GM19099 (cell line): ENCODE results near the gene STRBP.

Source experiments
- POLR2A ChIP-seq: IDR thresholded peaks from 3 replicates; pipeline ENCODE4 v1.6.1; 2011; ENCODE audit warnings: low read depth; ENCODE audit not compliant: insufficient read length; ENCODE audit errors: extremely low read depth

The STRBP gene

DNA sequence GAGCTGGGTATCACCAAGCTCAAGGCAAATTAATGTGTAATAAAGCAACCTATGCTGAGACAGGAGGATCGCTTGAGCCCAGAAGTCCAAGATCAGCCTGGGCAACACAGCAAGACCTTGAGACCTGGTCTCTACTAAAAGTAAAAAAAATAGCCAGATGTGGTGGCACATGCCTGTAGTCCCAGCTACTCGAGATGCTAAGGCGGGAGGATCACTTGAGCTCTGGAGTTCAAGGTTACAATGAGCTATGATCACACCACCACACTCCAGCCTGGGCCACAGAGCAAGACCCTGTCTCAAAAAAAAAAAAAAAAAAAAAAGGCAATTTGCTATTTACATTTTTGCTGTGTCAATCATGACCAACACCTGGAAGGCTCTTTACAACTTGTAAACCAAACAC lies 5.2 kb downstream of the STRBP start:
- no peak for TF ChIP-seq POLR2A

DNA sequence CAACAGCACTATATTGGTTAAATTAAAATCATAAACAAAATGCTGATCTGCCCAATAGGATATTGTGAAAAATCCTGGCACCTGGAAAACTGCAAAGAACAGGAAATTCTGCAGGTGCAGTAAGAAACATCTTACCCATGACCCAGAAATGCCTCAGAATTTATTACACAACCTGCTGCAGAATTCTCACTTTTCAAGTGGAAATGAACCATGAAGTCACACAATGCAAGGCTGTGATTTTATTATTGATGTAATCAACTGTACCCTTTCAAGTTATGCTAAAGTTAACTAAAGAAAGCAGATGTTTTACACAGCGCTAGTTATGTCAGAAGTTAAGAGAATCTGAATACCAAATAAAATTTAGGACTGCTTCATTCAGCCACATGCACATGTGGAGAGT lies 6.0 kb downstream of the STRBP start:
- no peak for TF ChIP-seq POLR2A

DNA sequence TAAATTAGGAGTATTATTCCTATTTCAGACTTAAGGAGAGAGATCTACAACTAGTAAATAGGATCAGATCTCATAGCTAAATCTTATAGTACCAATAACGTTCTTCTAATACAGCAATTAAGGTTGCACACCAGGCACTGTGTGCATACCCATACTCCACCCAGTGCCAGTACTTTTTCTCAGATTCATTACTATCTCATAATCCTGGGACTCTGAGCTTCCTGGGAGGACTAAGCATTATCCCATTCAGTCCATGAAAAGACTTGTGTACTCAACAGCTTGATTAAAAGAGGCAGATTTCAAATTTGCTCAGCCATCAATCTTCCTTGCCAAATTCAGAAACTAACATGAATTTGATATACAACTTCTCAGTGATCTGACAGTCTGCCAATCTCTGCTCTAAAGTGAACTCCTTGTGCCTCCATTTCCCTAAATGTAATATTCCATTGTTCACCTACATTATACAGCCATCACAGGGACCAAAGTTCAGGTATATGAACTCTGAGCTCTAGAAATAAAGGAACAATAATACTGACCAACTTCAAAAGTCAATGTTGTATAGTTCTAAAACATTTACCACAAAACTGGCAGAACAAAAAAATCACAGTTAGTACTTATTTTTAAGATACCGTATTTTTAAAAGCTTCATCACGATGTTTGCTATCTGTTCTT lies 7.2 kb downstream of the STRBP start:
- no peak for TF ChIP-seq POLR2A

DNA sequence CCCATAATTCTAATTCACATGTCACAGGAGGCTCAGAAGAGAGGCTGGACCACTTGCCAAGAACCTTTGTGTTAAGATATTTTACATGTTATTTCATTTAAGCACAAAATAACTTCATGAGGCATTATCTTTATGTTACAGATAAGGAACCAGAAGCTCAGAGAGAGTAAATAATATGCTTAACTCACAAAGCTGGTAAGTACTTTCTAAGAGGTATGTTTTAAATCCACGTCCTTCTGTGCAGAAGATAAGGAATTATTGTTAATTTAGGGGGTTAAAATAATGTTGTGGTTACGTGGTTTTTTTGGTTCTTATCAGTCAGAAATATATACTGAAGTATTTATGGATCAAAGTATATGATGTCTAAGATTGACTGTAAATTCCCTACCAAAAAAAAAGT lies 8.0 kb downstream of the STRBP start:
- no peak for TF ChIP-seq POLR2A

DNA sequence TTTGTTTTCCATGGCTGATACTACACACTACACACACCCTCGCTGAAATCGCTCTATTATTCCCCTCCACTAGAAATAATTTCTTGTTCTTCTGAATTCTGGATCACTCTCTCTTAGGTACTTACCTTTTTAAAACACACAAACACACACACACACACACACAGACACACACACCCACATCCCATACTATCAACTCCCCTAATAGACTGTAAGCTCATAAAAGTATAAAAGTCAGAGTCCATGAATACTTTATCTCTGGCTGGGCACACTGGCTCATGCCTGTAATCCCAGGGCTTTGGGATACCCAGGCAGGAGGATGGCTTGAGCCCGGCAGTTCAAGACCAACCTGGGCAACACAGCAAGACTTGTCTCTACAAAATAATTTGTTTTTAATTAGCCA lies 11.1 kb downstream of the STRBP start:
- TF ChIP-seq POLR2A = no peak

DNA sequence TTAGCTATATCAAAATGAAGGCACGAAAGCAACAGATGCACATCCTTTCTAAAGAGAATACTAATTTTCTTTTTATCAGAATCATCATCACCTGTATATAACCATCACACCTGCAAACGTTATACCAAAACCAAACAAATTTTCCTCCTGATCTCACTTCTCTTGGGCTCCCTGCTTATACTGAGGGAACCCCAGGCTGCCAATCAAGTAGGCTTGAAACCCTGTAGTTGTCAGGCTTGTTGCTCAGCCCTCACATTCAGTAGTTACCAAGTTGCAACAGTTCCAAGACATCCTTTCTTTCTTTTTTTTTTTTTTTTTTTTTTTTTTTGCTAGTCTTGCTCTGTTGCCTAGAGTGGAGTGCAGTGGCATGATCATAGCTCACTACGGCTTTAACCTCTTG lies 12.7 kb downstream of the STRBP start:
- TF ChIP-seq POLR2A = no peak

DNA sequence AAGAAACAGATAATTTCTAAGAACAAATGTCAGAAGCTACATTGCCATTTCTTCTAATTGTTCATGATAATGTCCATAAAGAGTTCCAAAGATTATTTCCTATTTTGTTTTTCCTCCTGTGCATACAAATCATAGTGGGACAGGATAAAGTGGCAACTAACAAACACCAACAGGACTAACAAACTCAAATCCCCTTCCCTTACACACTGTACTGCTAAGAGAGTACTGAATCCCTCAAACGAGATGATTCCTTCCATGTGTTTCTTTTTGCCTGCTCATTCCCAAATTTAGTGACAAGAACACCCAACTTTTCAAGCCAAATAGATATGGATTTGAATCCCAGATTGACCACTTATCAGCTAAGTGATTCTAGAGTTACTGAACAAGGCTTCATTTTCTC lies 15.2 kb downstream of the STRBP start:
- TF ChIP-seq POLR2A = no peak

DNA sequence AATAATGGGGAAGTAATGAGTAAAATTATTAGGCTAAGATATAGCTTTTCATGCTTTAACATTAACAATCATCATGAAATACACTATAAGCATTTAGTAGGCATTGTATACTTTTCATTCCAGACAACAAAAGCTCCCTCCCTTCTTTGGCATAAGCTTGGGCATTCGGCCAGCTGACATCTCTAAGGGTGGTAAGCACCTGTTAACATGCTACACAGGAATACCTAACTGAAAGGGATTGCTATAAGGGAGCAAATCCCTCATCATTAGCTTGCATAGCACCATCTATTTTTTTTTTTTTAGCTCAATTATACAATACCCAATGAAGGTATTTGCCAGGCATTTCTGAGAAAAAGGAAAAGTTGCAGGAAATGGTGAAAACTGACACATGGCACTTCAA lies 16.6 kb downstream of the STRBP start:
- no peak for TF ChIP-seq POLR2A

DNA sequence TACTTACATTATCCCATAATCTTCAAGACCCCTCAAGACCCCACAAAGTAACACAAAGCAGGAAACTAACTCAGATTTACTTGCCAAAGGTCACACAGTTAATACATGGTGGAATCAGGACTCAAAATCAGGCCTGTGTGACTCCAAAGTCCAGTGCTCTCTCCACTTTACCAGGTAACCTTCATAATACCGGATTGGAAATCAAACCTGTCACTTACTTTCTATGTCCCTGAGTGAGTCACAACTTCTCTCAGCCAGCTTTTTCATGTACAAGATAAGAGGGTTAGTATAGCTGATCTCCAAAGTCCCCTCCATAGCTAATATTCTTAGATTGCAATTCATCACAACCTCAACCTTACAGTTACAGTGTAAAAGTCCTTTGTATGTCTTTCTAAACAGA lies 17.1 kb downstream of the STRBP start:
- TF ChIP-seq POLR2A = no peak

DNA sequence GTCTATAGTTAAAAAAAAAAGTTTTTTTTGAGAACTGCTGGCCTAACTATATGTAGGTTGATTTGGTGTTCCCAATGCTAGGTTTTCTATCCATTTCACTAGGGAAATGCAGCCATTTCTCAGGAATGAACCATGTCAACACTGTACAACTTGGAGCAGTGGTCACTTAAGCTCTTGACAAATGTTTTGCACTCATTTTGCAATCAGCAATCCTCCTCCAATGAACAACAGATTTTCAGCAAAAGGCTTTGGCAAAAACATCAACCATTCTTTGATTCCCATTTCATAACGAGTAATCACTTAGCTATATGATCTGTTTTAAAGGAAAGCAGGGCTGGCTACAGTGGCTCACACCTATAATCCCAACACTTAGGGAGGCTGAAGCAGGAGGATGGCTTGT lies 17.9 kb downstream of the STRBP start:
- no peak for TF ChIP-seq POLR2A

DNA sequence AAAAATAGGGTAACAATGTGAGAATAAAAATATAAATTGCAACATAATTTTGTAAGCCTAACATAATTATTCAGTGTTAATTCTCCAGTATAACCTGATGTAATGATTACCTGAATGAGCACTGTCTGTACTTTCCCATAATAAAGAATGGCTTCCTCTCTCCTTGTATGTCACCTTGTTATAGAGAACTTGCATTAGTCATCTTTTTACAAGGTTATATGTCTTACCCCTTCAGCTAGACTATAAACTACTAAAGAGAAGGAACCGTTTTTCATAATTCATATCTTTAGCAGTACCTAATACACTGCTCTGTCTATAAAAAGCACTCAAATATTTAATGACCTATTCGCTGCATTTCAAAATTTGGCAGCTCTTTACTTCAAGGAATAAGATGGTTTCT lies 19.8 kb downstream of the STRBP start:
- TF ChIP-seq POLR2A = no peak

DNA sequence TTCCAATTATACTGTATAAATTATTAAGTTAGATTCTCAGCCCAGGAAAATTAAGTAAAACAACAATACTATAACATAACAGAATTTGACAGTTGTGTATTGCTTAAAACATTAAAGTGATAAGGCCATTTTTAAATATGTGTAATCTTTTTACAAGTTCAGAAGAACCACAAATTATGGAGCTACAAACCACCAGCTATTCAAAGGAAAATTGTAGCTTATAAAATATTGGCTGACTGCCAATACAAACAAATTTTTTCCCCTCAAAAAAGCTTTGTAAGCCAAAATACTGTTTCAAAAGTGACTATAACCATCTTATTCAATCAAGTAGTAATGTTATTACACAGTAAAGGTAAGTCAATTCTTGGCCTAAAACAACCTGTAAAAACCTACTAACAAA lies 21.9 kb downstream of the STRBP start:
- TF ChIP-seq POLR2A = no peak

DNA sequence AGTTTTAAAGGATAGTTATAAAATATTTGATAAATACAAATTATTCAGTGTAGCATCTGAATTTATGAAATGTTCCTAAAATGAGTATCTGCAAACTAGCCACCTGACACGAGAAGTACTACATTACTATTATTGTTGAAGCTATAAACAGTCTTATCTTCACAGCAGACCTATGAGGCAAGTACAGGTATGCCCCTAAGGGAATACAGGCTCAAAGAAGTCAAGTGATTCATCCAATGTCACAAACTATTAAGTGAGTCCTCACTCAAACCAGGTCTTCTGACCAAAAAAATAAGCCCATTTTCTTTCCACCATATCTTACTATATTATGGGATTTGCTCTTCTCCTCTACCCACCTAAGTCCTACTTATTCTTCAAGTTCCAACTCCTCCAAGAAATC lies 28.7 kb downstream of the STRBP start:
- no peak for TF ChIP-seq POLR2A

DNA sequence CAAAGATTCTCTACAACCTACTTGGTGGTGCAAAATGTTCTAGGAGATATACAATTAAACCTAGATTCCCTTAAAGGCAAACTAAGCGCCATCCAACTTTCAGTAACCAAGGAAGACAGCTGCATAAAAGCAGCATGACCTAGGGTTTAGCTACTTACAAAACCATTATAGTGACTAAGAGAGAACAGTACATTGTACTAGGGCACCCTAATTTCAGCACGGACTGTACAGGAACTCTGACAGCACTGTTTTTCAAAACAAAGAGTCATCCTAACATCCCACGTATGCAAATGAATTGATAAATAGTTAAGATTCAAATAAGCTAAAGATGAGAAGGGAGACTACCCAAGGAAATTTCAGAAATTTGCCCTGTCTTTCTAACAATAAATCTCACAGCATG lies 30.0 kb downstream of the STRBP start:
- TF ChIP-seq POLR2A = no peak

DNA sequence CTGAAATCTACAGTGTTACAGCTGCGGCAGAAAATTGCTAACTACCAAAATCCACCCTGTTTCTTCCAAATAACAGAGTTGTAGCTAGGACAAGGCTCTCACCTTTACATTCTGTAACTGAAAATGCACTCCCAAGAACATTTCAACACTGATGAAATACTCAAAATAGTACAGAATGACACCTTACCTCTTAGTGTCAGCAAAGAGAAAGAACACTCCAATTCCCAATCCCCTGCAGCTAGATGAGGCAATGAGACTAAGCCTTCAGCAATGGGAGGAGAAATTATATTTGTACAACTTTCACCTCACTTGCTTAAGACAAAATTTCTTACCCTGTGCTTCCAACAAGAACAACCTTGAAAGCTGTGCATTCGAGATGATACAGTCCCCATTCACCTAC lies 31.2 kb downstream of the STRBP start:
- TF ChIP-seq POLR2A = no peak

DNA sequence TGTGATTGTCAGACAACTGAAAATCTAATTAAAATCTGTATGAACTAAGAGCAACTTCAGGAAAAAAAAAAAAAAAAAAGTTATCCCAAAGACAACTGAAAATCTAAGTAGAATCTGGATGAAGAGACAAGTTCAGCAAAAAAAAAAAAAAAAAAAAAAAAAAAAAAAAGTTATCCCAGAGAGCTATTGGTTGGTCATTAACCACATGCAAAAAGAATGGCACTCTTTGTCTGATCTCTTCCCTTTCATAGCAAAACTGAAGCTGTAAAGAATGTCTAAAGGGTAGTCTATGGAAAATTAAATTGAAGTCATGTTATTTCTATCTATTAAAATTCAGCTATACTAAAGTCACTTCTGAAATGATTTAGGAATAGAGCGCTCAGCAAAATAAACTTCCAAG lies 32.9 kb downstream of the STRBP start:
- no peak for TF ChIP-seq POLR2A

DNA sequence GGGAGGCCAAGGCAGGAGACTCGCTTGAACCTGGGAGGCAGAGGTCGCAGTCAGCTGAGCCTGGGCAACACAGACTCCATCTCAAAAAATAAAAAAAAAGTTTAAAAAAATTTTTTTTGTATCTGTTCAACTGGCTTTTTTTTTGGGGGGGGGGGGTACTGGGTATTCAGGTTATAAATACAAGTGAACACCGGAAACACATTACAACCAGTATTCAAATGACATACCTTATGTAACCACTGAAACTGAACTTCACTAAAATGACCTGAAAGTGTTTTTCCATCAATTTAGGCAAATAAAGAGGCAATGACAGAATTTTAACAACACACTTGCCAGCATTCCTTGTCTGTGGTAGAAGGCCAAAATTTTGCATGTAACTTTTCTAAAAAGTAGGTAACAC lies 33.5 kb downstream of the STRBP start:
- no peak for TF ChIP-seq POLR2A
